KOPT-K1 (cell line): Measurements from ENCODE around the gene TTC27.

Source experiments
- H3K27ac ChIP-seq: fragments of 200-600 bp; sonication (generic); 2 replicates; pipeline ENCODE4 v1.5.1; 2016; ENCODE audit warnings: antibody characterized with exemption, mild to moderate bottlenecking, low read depth, low read length; ENCODE audit not compliant: poor library complexity, severe bottlenecking
- H3K36me3 ChIP-seq: fragments of 200-600 bp; sonication (generic); 2 replicates; pipeline ENCODE4 v1.5.1; 2017; ENCODE audit warnings: antibody characterized with exemption, mild to moderate bottlenecking, low read length, moderate library complexity; ENCODE audit not compliant: insufficient read depth
- H3K9me3 ChIP-seq: fragments of 200-600 bp; sonication (generic); 2 replicates; pipeline ENCODE4 v1.5.1; 2017; ENCODE audit warnings: antibody characterized with exemption, low read length, mild to moderate bottlenecking; ENCODE audit not compliant: insufficient read depth, poor library complexity, severe bottlenecking

Gene TTC27

DNA sequence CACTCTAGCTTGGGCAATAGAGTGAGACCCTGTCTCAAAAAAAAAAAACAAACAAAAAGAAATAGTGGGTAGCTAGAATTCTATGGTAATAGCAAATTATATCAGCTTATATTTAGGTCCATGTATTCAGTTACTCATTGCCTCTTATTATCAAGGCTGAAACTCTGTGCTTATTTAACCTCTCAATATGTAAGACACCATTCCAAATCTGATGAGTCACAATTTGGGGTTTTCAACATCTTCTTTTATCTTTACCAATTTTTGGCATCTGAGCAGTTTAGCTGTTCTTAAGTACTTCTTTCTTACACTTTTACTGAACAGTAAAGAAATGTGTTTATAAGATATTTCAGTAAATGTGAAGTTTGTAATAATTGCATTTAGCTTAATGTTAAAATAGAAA, 69.3 kb downstream of the TTC27 start:
- Histone ChIP-seq H3K9me3 (no peaks in the 10 kb centered on the region), H3K36me3 (0 out of 2 replicates have a peak, but pooled peaks cover 5% of the 10 kb centered on the region), H3K27ac (no peak overlapping the region)

- H3K27ac ChIP-seq: no peak overlapping the region
- no peaks in the 10 kb centered on the region for H3K9me3 ChIP-seq
- peaks cover 16% of the 10 kb centered on the region; the same call in 1 of the 2 replicates for H3K36me3 ChIP-seq
These were observed 71.3 kb downstream of the TTC27 start for GRCh38 chr2:32699151-32699550.

DNA sequence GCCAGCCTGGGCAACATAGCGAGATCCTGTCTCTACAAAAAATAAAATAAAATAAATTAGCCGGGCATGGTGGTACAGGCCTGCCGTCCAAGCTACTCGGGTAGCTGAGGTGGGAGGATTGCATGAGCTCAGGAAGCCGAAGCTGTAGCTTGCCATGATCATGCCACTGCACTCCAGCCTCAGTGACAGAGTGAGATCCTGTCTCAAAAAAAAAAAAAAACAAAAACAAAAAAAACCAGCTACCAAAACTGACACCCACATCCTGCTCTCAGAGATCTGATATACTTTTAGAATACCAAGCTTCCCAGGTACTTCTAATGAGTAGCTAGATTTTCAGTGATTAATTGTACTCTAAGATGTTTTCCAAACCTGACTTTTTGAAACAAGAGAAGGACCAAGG, 74.0 kb downstream of the TTC27 start:
- H3K9me3 ChIP-seq: no peaks in the 10 kb centered on the region
- peaks cover 25% of the 10 kb centered on the region for H3K36me3 ChIP-seq
- no peak overlapping the region for H3K27ac ChIP-seq

GRCh38 chr2:32702303-32703064, 74.6 kb downstream of the TTC27 start:
- Histone ChIP-seq H3K36me3 (peaks cover 25% of the 10 kb centered on the region), H3K27ac (no peak overlapping the region)

DNA sequence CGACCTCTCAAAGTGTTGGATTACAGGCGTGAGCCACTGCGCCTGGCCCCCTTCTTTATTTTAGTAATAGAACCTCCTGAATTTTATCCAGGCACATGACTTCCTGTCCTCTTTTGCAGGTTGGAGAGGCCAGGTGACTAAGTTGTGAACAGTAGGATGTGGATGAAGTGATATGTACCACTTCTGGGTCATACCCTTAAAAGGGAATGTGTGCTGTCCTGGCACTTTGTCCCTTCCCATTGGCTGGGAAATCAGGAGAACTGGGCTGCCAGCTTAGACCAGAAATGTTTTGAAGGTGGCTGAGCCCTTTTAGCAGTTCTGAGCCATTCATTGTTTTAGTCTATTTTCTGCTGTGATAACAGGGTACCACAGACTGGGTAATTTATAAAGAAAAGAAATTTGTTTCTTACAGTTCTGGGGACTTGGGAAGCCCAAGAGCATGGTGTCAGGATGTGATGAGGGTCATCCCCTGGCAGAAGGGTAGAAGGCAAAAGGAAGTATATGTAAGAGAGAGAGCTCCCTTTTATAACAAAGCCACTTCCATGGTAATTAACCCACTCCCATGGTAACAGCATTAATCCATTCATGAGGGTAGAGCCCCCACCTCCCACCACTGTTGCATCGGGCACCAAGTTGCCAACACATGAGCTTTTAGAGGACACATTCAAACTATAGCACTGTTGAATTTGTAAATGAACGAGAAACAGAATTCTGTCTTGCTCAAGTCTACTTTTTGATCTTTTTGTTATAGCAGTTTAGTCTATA, 79.1 kb downstream of the TTC27 start:
- no peaks in the 10 kb centered on the region for H3K9me3 ChIP-seq
- peaks cover 20% of the 10 kb centered on the region for H3K36me3 ChIP-seq
- H3K27ac ChIP-seq: no peak overlapping the region

More at GRCh38 chr2:32702303-32703064, 74.6 kb downstream of the TTC27 start:
- no peaks in the 10 kb centered on the region for H3K9me3 ChIP-seq

DNA sequence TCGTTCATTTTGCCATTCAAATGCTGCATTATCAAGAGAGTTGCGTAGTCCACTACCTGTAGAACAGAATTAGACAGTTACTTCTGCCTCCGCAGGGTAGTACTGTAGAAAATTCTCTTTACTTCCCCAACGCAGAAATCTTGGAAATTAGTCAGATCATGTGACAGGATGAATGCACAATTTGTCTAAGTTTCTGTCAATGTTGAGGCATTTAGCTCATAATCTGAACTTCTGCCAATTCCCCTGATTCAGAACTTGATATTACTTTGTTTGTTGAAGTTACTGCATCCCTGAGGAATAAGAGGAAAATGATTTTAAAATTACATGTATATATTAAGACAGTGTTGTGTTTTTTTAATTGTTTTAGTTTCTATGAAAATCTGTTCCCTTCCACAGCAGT, 83.4 kb downstream of the TTC27 start:
- peaks cover 7% of the 10 kb centered on the region for H3K36me3 ChIP-seq
- H3K9me3 ChIP-seq: no peaks in the 10 kb centered on the region
- H3K27ac ChIP-seq: no peak overlapping the region

GRCh38 chr2:32711908-32712501, 84.2 kb downstream of the TTC27 start:
- Histone ChIP-seq H3K27ac (no peak overlapping the region), H3K36me3 (peaks cover 8% of the 10 kb centered on the region), H3K9me3 (no peaks in the 10 kb centered on the region)

DNA sequence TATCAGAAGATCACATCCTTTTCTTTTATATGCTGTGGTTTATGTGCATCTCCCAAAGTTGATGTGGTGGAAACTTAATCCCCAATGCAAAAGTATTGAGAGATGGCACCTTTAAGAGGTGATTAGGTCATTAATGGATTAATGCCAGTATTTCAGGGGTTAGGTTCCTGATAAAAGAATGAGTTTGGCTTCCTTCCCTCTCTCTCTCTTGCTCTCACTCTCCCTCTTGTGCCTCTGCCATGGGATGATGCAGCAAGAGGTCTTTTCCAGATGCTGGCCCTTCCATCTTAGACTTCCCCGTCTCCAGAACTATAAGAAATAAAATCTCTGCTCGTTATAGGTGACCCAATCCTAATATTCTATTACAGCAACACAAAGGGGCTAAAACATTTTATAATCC, 85.0 kb downstream of the TTC27 start:
- no peak overlapping the region for H3K27ac ChIP-seq
- peaks cover 12% of the 10 kb centered on the region for H3K36me3 ChIP-seq
- no peaks in the 10 kb centered on the region for H3K9me3 ChIP-seq

- H3K27ac ChIP-seq: no peak overlapping the region
- H3K36me3 ChIP-seq: peaks cover 17% of the 10 kb centered on the region
These were observed 86.7 kb downstream of the TTC27 start for GRCh38 chr2:32714521-32714920.

GRCh38 chr2:32715391-32715841, 87.6 kb downstream of the TTC27 start:
- Histone ChIP-seq H3K9me3 (no peaks in the 10 kb centered on the region), H3K36me3 (peaks cover 17% of the 10 kb centered on the region), H3K27ac (no peak overlapping the region)

More at GRCh38 chr2:32714521-32714920, 86.7 kb downstream of the TTC27 start:
- no peaks in the 10 kb centered on the region for H3K9me3 ChIP-seq

- Histone ChIP-seq H3K27ac (no peak overlapping the region), H3K9me3 (no peaks in the 10 kb centered on the region), H3K36me3 (peaks cover 17% of the 10 kb centered on the region)
These were observed 88.1 kb downstream of the TTC27 start for GRCh38 chr2:32715981-32716380.

- Histone ChIP-seq H3K9me3 (no peaks in the 10 kb centered on the region), H3K36me3 (peaks cover 17% of the 10 kb centered on the region), H3K27ac (no peak overlapping the region)
These were observed 88.7 kb downstream of the TTC27 start for GRCh38 chr2:32716598-32716997.

- no peak overlapping the region for H3K27ac ChIP-seq
- peaks cover 12% of the 10 kb centered on the region for H3K36me3 ChIP-seq
- H3K9me3 ChIP-seq: no peaks in the 10 kb centered on the region
These were observed 90.9 kb downstream of the TTC27 start for GRCh38 chr2:32718752-32719151.

DNA sequence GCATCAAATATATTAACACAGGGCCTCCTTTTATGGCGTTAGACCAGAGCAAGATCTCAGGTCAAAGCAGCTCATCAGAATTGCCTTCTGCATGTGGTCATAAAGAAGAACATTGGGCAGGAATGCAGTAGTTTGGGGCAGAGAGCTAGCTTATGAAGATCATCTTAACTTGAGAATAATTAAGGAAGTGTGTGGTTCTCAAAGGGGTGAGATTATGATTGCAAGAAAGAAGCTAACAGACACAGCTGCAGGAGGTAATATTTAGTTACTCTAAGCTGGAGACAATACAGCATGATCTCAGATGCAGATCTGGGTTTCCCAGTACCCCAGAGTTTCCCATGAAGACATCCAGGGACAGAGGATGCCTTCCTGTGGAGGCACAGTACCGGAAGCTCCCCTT, 91.6 kb downstream of the TTC27 start:
- Histone ChIP-seq H3K9me3 (no peaks in the 10 kb centered on the region), H3K27ac (no peak overlapping the region), H3K36me3 (peaks cover 11% of the 10 kb centered on the region; the same call in 1 of the 2 replicates)
